DND-41 (cell line): ENCODE data around the gene CHD6.

Source experiments
- ATAC-seq: fragments of 200-7000 bp; cut with Tn5 transposase; 3 replicates; pipeline ENCODE4 v1.9.1; 2021; ENCODE audit warnings: low read depth; ENCODE audit not compliant: insufficient read depth
- DNase-seq: peaks from one replicate; pipeline ENCODE4 v3.0.0-alpha.2; 2020
- H2AFZ ChIP-seq: 2 replicates; pipeline ENCODE4 v1.6.0; 2012; ENCODE audit warnings: low read depth, low read length
- H3K27ac ChIP-seq: 2 replicates; pipeline ENCODE4 v1.5.1; 2012; ENCODE audit warnings: low read length, inconsistent platforms
- H3K27me3 ChIP-seq: fragments of 200-600 bp; sonication (generic); 2 replicates; pipeline ENCODE4 v1.6.0; 2012; ENCODE audit warnings: low read length, mild to moderate bottlenecking, inconsistent platforms; ENCODE audit not compliant: insufficient read depth, poor library complexity
- H3K36me3 ChIP-seq: 2 replicates; pipeline ENCODE4 v1.5.1; 2012; ENCODE audit warnings: low read length, inconsistent platforms; ENCODE audit not compliant: insufficient read depth
- H3K4me1 ChIP-seq: 2 replicates; pipeline ENCODE4 v1.5.1; 2012; ENCODE audit warnings: mild to moderate bottlenecking, low read length; ENCODE audit not compliant: insufficient read depth
- H3K4me2 ChIP-seq: 2 replicates; pipeline ENCODE4 v1.6.0; 2012; ENCODE audit warnings: mild to moderate bottlenecking, moderate library complexity, low read length, inconsistent platforms; ENCODE audit not compliant: insufficient read depth
- H3K4me3 ChIP-seq, 2 experiments: fragments of 200-600 bp in 1 of 2; shearing (Covaris generic) in 1 of 2; 2 replicates each; pipeline ENCODE4 v1.5.1; 2012 to 2016; ENCODE audit warnings: inconsistent platforms in 2 of 2, low read length in 2 of 2, mild to moderate bottlenecking in 2 of 2, low read depth in 1 of 2, moderate library complexity in 1 of 2
- H3K79me2 ChIP-seq: 2 replicates; pipeline ENCODE4 v1.6.0; 2012; ENCODE audit warnings: low read length, inconsistent platforms; ENCODE audit not compliant: insufficient read depth
- H3K9ac ChIP-seq: 2 replicates; pipeline ENCODE4 v1.6.0; 2012; ENCODE audit warnings: low read depth, mild to moderate bottlenecking, inconsistent platforms, low read length, moderate library complexity
- H3K9me3 ChIP-seq: 2 replicates; pipeline ENCODE4 v1.5.1; 2012; ENCODE audit warnings: low read length, moderate library complexity, mild to moderate bottlenecking, inconsistent platforms; ENCODE audit not compliant: insufficient read depth, severe bottlenecking
- H4K20me1 ChIP-seq: 2 replicates; pipeline ENCODE4 v1.6.0; 2012; ENCODE audit warnings: low read length; ENCODE audit not compliant: insufficient read depth
- CTCF ChIP-seq: IDR thresholded peaks from 2 replicates; pipeline ENCODE4 v1.5.1; 2012; ENCODE audit warnings: borderline replicate concordance, low read length, moderate library complexity, mild to moderate bottlenecking; ENCODE audit not compliant: poor library complexity, severe bottlenecking; ENCODE audit errors: extremely low read depth
- EZH2 ChIP-seq: IDR thresholded peaks from 3 replicates; pipeline ENCODE4 v1.6.1; 2012; ENCODE audit warnings: borderline replicate concordance, low read depth, mild to moderate bottlenecking, moderate library complexity, low read length, inconsistent platforms; ENCODE audit not compliant: severe bottlenecking

CHD6 gene

DNA sequence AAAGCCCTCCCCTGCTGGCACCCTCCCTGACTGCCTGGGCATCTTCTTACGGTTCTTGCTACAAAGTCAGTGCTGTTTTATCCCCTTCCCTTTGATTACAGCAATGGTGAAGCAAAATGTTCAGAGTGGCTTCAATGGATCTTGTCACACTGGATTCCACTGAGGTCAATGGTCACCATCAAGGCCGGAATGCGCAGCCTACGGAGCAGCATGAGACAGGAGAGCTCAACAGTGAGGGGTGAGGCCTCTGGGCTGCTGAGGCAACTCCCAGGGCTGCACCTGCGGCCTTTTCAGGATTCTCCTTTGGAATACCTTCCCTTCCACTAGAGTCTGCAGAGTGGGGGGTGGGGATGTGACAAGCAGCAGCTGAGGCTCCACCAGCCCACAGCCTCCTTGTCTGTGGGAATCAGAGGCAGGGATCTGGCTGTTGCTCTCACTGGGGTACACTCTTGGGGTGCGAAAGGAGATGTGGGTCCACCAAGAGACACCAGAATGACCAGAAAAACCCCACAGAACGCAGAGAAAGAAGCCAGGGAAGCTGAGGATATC is 211.2 kb downstream of the CHD6 start:
- no peak overlapping the region for H3K9ac ChIP-seq
- peaks cover 93% of the 10 kb centered on the region for H3K36me3 ChIP-seq
- no peak for TF ChIP-seq EZH2
- no peak overlapping the region for H2AFZ ChIP-seq
- H3K79me2 ChIP-seq, result no peaks in the 10 kb centered on the region
- no peak overlapping the region for H3K4me3 ChIP-seq
- no peak for DNase-seq
- H3K9me3 ChIP-seq, result no peaks in the 10 kb centered on the region
- H3K4me2 ChIP-seq, result no peak overlapping the region
- ATAC-seq, result no peak
- H3K27ac ChIP-seq, result no peak overlapping the region
- no peaks in the 10 kb centered on the region for H3K4me1 ChIP-seq
- no peaks in the 10 kb centered on the region for H4K20me1 ChIP-seq
- no peaks in the 10 kb centered on the region for H3K27me3 ChIP-seq

GRCh38 chr20:41406353-41406752 is 211.8 kb downstream of the CHD6 start:
- Histone ChIP-seq H3K27me3 (no peaks in the 10 kb centered on the region), H3K79me2 (no peaks in the 10 kb centered on the region), H3K27ac (no peak overlapping the region), H3K4me3 (no peak overlapping the region), H3K9ac (no peak overlapping the region), H3K36me3 (peaks cover 88% of the 10 kb centered on the region), H2AFZ (no peak overlapping the region), H4K20me1 (no peaks in the 10 kb centered on the region), H3K9me3 (no peaks in the 10 kb centered on the region), H3K4me2 (no peak overlapping the region), H3K4me1 (no peaks in the 10 kb centered on the region)
- TF ChIP-seq EZH2 (no peak), CTCF (no peak)
- DNase-seq (no peak), ATAC-seq (no peak)

DNA sequence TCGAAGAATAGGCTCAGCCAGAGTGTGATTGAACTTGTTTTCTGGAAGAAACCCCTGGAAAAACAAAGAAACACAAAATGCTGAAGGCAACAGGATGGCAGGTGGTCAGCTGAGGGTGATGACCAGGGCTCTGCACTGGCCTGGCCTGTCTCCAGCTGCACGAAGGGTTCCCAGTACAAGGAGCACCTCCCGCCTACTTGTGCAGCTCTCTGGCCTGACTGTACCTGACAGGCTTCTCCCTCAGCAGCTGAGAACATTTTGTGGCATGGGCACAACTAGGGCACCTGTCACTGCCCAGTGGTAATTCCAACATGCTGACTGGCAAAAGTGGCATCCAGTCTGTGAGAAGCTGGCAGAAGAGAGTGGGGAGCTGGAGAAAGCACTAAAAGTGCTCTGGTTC is 212.7 kb downstream of the CHD6 start:
- ATAC-seq (no peak), DNase-seq (no peak)
- Histone ChIP-seq H3K27me3 (no peaks in the 10 kb centered on the region), H4K20me1 (no peaks in the 10 kb centered on the region), H3K4me3 (no peak overlapping the region), H3K27ac (no peak overlapping the region), H3K9me3 (no peaks in the 10 kb centered on the region), H3K36me3 (peaks cover 79% of the 10 kb centered on the region), H3K79me2 (no peaks in the 10 kb centered on the region), H3K4me2 (no peak overlapping the region), H2AFZ (no peak overlapping the region), H3K4me1 (no peaks in the 10 kb centered on the region), H3K9ac (no peak overlapping the region)
- no peak for TF ChIP-seq CTCF
- TF ChIP-seq EZH2, result no peak

- H3K9ac ChIP-seq, result no peak overlapping the region
- ATAC-seq, result no peak
- no peak overlapping the region for H3K4me2 ChIP-seq
Observed at GRCh38 chr20:41403604-41404003, 214.6 kb downstream of the CHD6 start.

More at GRCh38 chr20:41403604-41404003, 214.6 kb downstream of the CHD6 start:
- no peak overlapping the region for H2AFZ ChIP-seq
- no peaks in the 10 kb centered on the region for H3K27me3 ChIP-seq
- H3K4me1 ChIP-seq, result no peaks in the 10 kb centered on the region
- no peak for DNase-seq
- TF ChIP-seq EZH2, result no peak
- no peak for TF ChIP-seq CTCF
- H3K79me2 ChIP-seq, result no peaks in the 10 kb centered on the region
- H3K9me3 ChIP-seq, result no peaks in the 10 kb centered on the region
- no peak overlapping the region for H3K4me3 ChIP-seq
- no peaks in the 10 kb centered on the region for H4K20me1 ChIP-seq
- H3K36me3 ChIP-seq, result peaks cover 61% of the 10 kb centered on the region
- no peak overlapping the region for H3K27ac ChIP-seq
